OCI-LY3 (cell line): ENCODE data around the gene ADGRV1.
"Not testable (repeated sequence)": the region's sequence is repeated elsewhere in the genome, so short reads cannot be mapped to it uniquely, and the experiment has no call there.

Experiments used
- H2AFZ ChIP-seq: fragments of 200-600, 300-600 bp; shearing (Covaris generic); 2 replicates; pipeline ENCODE4 v1.6.0; 2014; ENCODE audit warnings: antibody characterized with exemption, low read depth, low read length
- H3K27ac ChIP-seq: fragments of 200-600, 300-600 bp; sonication (generic); 2 replicates; pipeline ENCODE4 v1.5.1; 2014; ENCODE audit warnings: mild to moderate bottlenecking, low read length, moderate library complexity, mixed read lengths
- H3K27me3 ChIP-seq: fragments of 200-600, 300-600 bp; sonication (generic); 2 replicates; pipeline ENCODE4 v1.6.1; 2014; ENCODE audit warnings: low read depth, low read length, mixed read lengths
- H3K36me3 ChIP-seq: fragments of 200-600, 300-600 bp; sonication (generic); replicated peaks from 2 replicates; pipeline ENCODE3; 2014; ENCODE audit warnings: low read depth, low read length, mixed read lengths
- H3K4me1 ChIP-seq: fragments of 300-600, 200-600 bp; sonication (generic); 2 replicates; pipeline ENCODE4 v1.6.1; 2014; ENCODE audit warnings: low read length, mixed read lengths
- H3K4me2 ChIP-seq: fragments of 200-600, 300-600 bp; sonication (generic); 2 replicates; pipeline ENCODE4 v1.6.1; 2014; ENCODE audit warnings: low read length, mixed read lengths
- H3K4me3 ChIP-seq: fragments of 300-600, 200-600 bp; sonication (generic); 2 replicates; pipeline ENCODE4 v1.5.1; 2014; ENCODE audit warnings: antibody characterized with exemption, mild to moderate bottlenecking, low read length, moderate library complexity
- H3K79me2 ChIP-seq: fragments of 300-600, 200-600 bp; shearing (Covaris generic); 2 replicates; pipeline ENCODE4 v1.6.1; 2014; ENCODE audit warnings: mild to moderate bottlenecking, low read length, mixed read lengths
- H3K9ac ChIP-seq: fragments of 300-600, 200-600 bp; shearing (Covaris generic); 2 replicates; pipeline ENCODE4 v1.6.0; 2014; ENCODE audit warnings: mild to moderate bottlenecking, low read length, moderate library complexity
- H3K9me3 ChIP-seq: fragments of 200-600, 300-600 bp; shearing (Covaris generic); 2 replicates; pipeline ENCODE4 v1.6.1; 2014; ENCODE audit warnings: low read length, mixed read lengths; ENCODE audit not compliant: insufficient read depth
- H4K20me1 ChIP-seq: fragments of 200-600, 300-600 bp; sonication (generic); 2 replicates; pipeline ENCODE4 v1.6.1; 2016; ENCODE audit warnings: low read length, mixed read lengths; ENCODE audit not compliant: insufficient read depth
- CTCF ChIP-seq: fragments of 200-600, 300-600 bp; sonication (generic); IDR thresholded peaks from 2 replicates; pipeline ENCODE4 v1.5.1; 2014; ENCODE audit warnings: antibody characterized with exemption, low read length, low read depth
- EZH2phosphoT487 ChIP-seq: fragments of 200-600 bp; shearing (Covaris generic); IDR thresholded peaks from 2 replicates; pipeline ENCODE4 v1.6.1; 2018; ENCODE audit warnings: antibody characterized with exemption, mixed run types, low read depth

The ADGRV1 gene

GRCh38 chr5:90581956-90582355 is 23.4 kb downstream of the ADGRV1 start:
- H3K9ac ChIP-seq, result no peak overlapping the region
- no peak overlapping the region for H3K27ac ChIP-seq
- H3K27me3 ChIP-seq, result no peaks in the 10 kb centered on the region
- H3K4me2 ChIP-seq, result no peak overlapping the region
- H3K79me2 ChIP-seq, result no peaks in the 10 kb centered on the region
- H3K4me1 ChIP-seq, result no peaks in the 10 kb centered on the region
- H3K4me3 ChIP-seq, result no peak overlapping the region
- no peaks in the 10 kb centered on the region for H3K36me3 ChIP-seq
- no peak for TF ChIP-seq CTCF
- no peak for TF ChIP-seq EZH2phosphoT487
- no peak overlapping the region for H2AFZ ChIP-seq
- H3K9me3 ChIP-seq, result no peaks in the 10 kb centered on the region
- H4K20me1 ChIP-seq, result no peaks in the 10 kb centered on the region

- no peaks in the 10 kb centered on the region for H3K27me3 ChIP-seq
- no peak overlapping the region for H2AFZ ChIP-seq
- H3K9ac ChIP-seq, result no peak overlapping the region
- no peak overlapping the region for H3K4me2 ChIP-seq
- H4K20me1 ChIP-seq, result no peaks in the 10 kb centered on the region
- H3K4me1 ChIP-seq, result no peaks in the 10 kb centered on the region
- H3K36me3 ChIP-seq, result no peaks in the 10 kb centered on the region
- no peak for TF ChIP-seq EZH2phosphoT487
- TF ChIP-seq CTCF, result no peak
- no peaks in the 10 kb centered on the region for H3K9me3 ChIP-seq
- no peak overlapping the region for H3K4me3 ChIP-seq
- no peak overlapping the region for H3K27ac ChIP-seq
- no peaks in the 10 kb centered on the region for H3K79me2 ChIP-seq
Measured at GRCh38 chr5:90585337-90585986, 26.9 kb downstream of the ADGRV1 start.

GRCh38 chr5:90586469-90586868 is 27.9 kb downstream of the ADGRV1 start:
- Histone ChIP-seq H3K36me3 (no peaks in the 10 kb centered on the region), H3K27ac (no peak overlapping the region), H3K4me1 (no peaks in the 10 kb centered on the region), H3K4me3 (no peak overlapping the region), H2AFZ (no peak overlapping the region), H3K4me2 (no peak overlapping the region), H3K79me2 (no peaks in the 10 kb centered on the region), H3K9ac (no peak overlapping the region), H3K27me3 (no peaks in the 10 kb centered on the region), H4K20me1 (no peaks in the 10 kb centered on the region), H3K9me3 (no peaks in the 10 kb centered on the region)
- TF ChIP-seq CTCF (no peak), EZH2phosphoT487 (no peak)

- H3K4me1 ChIP-seq, result no peaks in the 10 kb centered on the region
- TF ChIP-seq CTCF (no peak), EZH2phosphoT487 (no peak)
- H2AFZ ChIP-seq, result no peak overlapping the region
Measured at GRCh38 chr5:90590170-90590569, 31.6 kb downstream of the ADGRV1 start.

GRCh38 chr5:90593083-90593482 is 34.5 kb downstream of the ADGRV1 start:
- not testable (repeated sequence) for H3K36me3 ChIP-seq, H3K9ac ChIP-seq, H3K79me2 ChIP-seq, H3K27ac ChIP-seq, H3K4me1 ChIP-seq, H2AFZ ChIP-seq, H3K4me3 ChIP-seq, H3K4me2 ChIP-seq, H3K27me3 ChIP-seq, H4K20me1 ChIP-seq, H3K9me3 ChIP-seq

More at GRCh38 chr5:90590170-90590569, 31.6 kb downstream of the ADGRV1 start:
- Histone ChIP-seq H3K4me2 (no peak overlapping the region), H3K9ac (no peak overlapping the region), H3K27me3 (no peaks in the 10 kb centered on the region), H3K79me2 (no peaks in the 10 kb centered on the region), H4K20me1 (no peaks in the 10 kb centered on the region), H3K4me3 (no peak overlapping the region), H3K36me3 (no peaks in the 10 kb centered on the region), H3K27ac (no peak overlapping the region), H3K9me3 (no peaks in the 10 kb centered on the region)

- H3K36me3 ChIP-seq, H2AFZ ChIP-seq, H3K79me2 ChIP-seq, H3K27me3 ChIP-seq, H3K4me2 ChIP-seq, H3K9me3 ChIP-seq, H3K4me1 ChIP-seq, H3K9ac ChIP-seq, H3K27ac ChIP-seq, H3K4me3 ChIP-seq, H4K20me1 ChIP-seq: not testable (repeated sequence)
Measured at GRCh38 chr5:90595766-90596165, 37.2 kb downstream of the ADGRV1 start.
